ENCODE data around the gene ABCD1. TPM values are rescaled to one million over a fixed set of nuclear protein-coding genes. Genes with fewer than 3 reads are reported as not detected.

The ABCD1 gene
- total RNA-seq, 1 donor from 2014 or later, result 53.8 TPM

- DNase-seq (ENCODE audit: low read depth), result no peak
Observed at GRCh38 chrX:153783378-153784013, 58.8 kb downstream of the ABCD1 start.

DNA sequence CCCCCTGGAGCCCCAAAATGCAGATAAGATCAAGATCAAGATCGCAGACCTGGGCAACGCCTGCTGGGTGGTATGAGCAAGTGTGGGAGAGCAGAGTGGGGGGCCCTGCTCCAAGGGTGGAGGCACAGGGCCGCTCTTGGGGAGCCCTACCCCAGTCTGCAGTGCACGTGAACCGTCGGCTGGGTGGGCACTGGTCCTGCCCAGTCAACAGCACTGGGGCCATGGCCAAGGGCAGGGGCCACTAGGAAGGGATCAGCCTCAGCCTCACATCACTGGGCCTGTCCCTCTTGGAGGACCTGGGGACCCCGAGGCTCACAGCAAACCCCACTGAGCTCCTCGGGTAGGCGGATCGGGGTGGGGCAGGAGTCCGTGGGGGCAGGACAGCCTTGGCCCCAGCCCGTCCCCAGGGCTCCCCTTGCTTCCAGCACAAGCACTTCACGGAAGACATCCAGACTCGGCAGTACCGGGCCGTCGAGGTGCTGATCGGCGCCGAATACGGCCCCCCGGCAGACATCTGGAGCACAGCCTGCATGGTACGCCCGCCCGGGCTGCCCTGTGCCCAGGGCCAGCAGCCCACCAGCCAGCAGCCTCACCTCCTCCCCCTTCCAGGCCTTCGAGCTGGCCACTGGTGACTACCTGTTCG, 59.8 kb downstream of the ABCD1 start:
- DNase-seq (ENCODE audit: low read depth), result no peak

- no peak for DNase-seq (ENCODE audit: low read depth)
Observed at GRCh38 chrX:153786669-153787068, 62.0 kb downstream of the ABCD1 start.

GRCh38 chrX:153789654-153790053, 65.0 kb downstream of the ABCD1 start:
- no peak for DNase-seq (ENCODE audit: low read depth)

GRCh38 chrX:153791104-153791852, 66.6 kb downstream of the ABCD1 start:
- no peak for DNase-seq (ENCODE audit: low read depth)

GRCh38 chrX:153792368-153792767, 67.7 kb downstream of the ABCD1 start:
- DNase-seq (ENCODE audit: low read depth), result no peak

DNA sequence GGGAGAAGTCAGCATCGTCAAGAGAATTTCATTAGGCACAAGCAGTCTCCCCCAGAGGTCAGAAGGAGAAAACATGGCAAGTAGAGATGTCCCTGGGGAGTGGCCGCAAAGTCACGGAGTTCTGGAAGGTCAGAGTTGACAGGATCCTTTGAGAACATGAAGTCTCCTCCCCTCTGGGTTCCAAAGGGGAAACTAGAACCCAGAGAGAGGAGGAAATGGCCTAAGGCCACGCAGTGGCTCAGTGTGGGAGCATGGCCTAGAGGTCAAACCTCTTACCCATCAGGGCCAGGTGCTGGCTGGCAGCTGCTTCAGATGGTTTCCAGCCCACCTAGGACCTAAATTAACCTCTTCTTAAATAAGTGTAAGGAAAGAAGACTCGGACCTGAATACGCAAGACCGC, 68.6 kb downstream of the ABCD1 start:
- DNase-seq (ENCODE audit: low read depth), result no peak

Other genes with a start within 250 kb of the ABCD1 start
- gene BGN, start 229.9 kb upstream of the ABCD1 start, total RNA-seq, result 0.94 and 1.1 TPM in 2 replicates
- gene ATP2B3, start 207.2 kb upstream of the ABCD1 start, total RNA-seq, result 0.40 and 0.57 TPM in 2 replicates
- 32.6 and 35.1 TPM in 2 replicates for gene CCNQ, start 125.7 kb upstream of the ABCD1 start, total RNA-seq
- not detected in 2 replicates for gene DUSP9, start 77.7 kb upstream of the ABCD1 start, total RNA-seq
- 1.1 and 2.1 TPM in 2 replicates for gene PNCK, start 51.0 kb upstream of the ABCD1 start, total RNA-seq
- gene SLC6A8, start 36.9 kb upstream of the ABCD1 start, total RNA-seq, result 20.7 and 39.8 TPM in 2 replicates
- 150 and 162 TPM in 2 replicates for gene BCAP31, start 469 bp upstream of the ABCD1 start, total RNA-seq
- 5.1 and 11.9 TPM in 2 replicates for gene PLXNB3, start 39.4 kb downstream of the ABCD1 start, total RNA-seq
- 252 and 340 TPM in 2 replicates for gene SRPK3, start 56.2 kb downstream of the ABCD1 start, total RNA-seq
- gene IDH3G, start 69.5 kb downstream of the ABCD1 start, total RNA-seq, result 92.7 and 104 TPM in 2 replicates
- 155 and 228 TPM in 2 replicates for gene SSR4, start 69.8 kb downstream of the ABCD1 start, total RNA-seq
- gene PDZD4, start 105.7 kb downstream of the ABCD1 start, total RNA-seq, result 0.47 and 1.4 TPM in 2 replicates
- 24.6 and 44.9 TPM in 2 replicates for gene L1CAM, start 161.3 kb downstream of the ABCD1 start, total RNA-seq
- gene AVPR2, start 179.8 kb downstream of the ABCD1 start, total RNA-seq, result 0.48 and 1.0 TPM in 2 replicates
- 12.8 and 18.2 TPM in 2 replicates for gene ARHGAP4, start 201.4 kb downstream of the ABCD1 start, total RNA-seq
- gene NAA10, start 210.2 kb downstream of the ABCD1 start, total RNA-seq, result 120 and 132 TPM in 2 replicates
- 2.5 and 2.7 TPM in 2 replicates for gene RENBP, start 219.8 kb downstream of the ABCD1 start, total RNA-seq
- 27.1 and 33.8 TPM in 2 replicates for gene HCFC1, start 247.0 kb downstream of the ABCD1 start, total RNA-seq
- gene TMEM187, start 247.9 kb downstream of the ABCD1 start, total RNA-seq, result 10.9 and 11.9 TPM in 2 replicates